ENCODE data around the gene LPCAT2. TPM values are rescaled to one million over a fixed set of nuclear protein-coding genes. Genes with fewer than 3 reads are reported as not detected.

Gene LPCAT2
- total and polyA plus RNA-seq, 8 donors, result 16.0 to 30.9 (median 22.9) TPM

DNA sequence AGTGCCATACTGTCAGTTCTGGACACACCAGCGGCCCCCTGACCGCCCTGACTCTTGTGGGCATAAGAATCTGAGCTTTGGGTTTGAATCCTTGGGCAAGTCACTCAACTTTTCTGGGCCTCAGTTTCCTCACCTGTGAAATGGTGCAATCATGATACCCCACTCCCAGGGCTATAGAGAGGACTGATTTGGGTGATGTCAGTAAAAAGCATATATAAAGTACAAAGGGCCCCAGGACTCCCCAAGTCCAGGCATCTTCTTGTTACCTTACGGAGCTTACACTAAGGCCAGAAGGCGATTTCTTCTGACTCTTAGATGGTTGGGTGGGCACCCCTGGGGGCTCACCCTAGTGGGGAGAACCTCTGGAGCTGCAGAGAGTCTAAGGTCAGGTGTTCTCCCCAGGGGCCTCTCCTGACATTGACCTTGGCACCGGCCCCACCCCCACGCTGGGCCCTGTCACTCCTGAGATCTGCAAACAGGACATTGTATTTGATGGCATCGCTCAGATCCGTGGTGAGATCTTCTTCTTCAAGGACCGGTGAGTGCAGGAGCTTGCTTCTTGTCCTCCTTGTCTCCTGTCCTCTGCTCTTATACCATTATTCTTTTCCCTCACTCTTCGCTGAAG lies 16.0 kb upstream of the LPCAT2 start:
- DNase-seq (no peak), ATAC-seq (no peak)
- H3K27ac ChIP-seq, result no peak overlapping the region
- peaks cover 0 to 6% of the 10 kb centered on the region in 2 donors for H3K4me1 ChIP-seq
- TF ChIP-seq, protein P1, sequence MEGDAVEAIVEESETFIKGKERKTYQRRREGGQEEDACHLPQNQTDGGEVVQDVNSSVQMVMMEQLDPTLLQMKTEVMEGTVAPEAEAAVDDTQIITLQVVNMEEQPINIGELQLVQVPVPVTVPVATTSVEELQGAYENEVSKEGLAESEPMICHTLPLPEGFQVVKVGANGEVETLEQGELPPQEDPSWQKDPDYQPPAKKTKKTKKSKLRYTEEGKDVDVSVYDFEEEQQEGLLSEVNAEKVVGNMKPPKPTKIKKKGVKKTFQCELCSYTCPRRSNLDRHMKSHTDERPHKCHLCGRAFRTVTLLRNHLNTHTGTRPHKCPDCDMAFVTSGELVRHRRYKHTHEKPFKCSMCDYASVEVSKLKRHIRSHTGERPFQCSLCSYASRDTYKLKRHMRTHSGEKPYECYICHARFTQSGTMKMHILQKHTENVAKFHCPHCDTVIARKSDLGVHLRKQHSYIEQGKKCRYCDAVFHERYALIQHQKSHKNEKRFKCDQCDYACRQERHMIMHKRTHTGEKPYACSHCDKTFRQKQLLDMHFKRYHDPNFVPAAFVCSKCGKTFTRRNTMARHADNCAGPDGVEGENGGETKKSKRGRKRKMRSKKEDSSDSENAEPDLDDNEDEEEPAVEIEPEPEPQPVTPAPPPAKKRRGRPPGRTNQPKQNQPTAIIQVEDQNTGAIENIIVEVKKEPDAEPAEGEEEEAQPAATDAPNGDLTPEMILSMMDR (IDR thresholded peaks at IDR 0.05), result no peak
- no peak overlapping the region for H3K4me3 ChIP-seq
- H3K27me3 ChIP-seq, result no peaks in the 10 kb centered on the region
- no peaks in the 10 kb centered on the region for H3K36me3 ChIP-seq
- no peaks in the 10 kb centered on the region for H3K9me3 ChIP-seq
- intact Hi-C loops (cut with DNase I), result no loop called here

DNA sequence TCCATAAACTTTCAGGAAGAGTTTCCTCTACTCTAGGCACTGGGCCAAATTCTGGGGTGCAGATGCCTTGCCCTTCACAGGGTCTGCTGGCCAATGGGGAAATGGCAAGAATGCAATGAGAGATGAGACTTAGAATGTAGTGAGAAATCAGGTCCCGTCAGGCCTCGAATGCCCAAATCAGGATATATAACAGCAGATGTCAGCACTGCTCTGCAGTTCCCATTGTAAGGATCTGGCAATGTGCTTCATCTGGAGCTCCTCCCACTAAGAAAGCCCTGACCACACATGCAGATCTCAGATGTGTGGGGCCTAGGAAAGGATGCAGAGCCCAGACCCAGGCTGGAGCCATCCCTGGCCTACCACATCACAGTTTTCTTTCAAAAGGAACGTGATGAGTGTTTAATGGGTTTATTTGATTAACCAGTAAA lies 13.9 kb upstream of the LPCAT2 start:
- Histone ChIP-seq H3K9me3 (no peaks in the 10 kb centered on the region), H3K27ac (no peak overlapping the region), H3K4me3 (no peak overlapping the region), H3K36me3 (no peaks in the 10 kb centered on the region), H3K4me1 (peaks cover 0 to 6% of the 10 kb centered on the region in 2 donors), H3K27me3 (no peaks in the 10 kb centered on the region)
- DNase-seq, result peak in 2 of 4 donors; percentile 85 to 92
- intact Hi-C loops (cut with DNase I), result no loop called here
- ATAC-seq, result peak; percentile 78
- TF ChIP-seq, protein P1 (IDR thresholded peaks at IDR 0.05), result no peak

DNA sequence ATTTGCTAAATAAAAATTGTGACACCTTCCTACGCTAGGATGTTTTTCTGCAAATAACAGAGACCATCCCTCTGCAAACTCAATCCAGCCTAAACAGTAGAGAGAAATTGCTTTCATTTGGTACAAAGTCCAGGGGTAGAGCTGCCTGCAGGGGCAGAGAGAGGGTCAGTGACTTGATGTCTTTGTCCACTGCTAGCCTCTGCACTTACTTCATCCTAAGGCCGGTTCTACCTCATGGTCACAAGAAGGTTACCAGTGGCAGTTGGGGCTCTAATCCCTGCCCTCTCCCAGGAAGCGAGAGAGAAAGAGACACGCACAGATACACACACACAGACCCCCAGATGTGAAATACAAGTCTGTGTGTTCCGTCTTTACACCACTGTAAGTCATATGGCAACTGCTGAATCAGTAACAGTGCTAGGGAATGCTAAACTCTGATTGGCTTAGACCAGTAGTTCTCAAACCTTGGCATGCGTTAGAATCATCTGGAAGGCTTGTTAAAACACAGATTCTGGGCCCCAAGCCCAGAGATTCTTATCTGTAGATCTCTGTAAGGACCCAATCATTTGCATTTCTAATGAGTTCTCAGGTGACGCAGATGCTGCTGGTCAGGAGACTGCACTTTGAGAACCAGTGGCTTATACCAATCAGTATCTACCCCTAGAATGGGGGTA lies 13.1 kb upstream of the LPCAT2 start:
- TF ChIP-seq, protein P1 (IDR thresholded peaks at IDR 0.05), result no peak
- Histone ChIP-seq H3K9me3 (no peaks in the 10 kb centered on the region), H3K27me3 (no peaks in the 10 kb centered on the region), H3K4me1 (peaks cover 4 to 6% of the 10 kb centered on the region in 2 donors), H3K4me3 (no peak overlapping the region), H3K36me3 (no peaks in the 10 kb centered on the region), H3K27ac (peak overlapping the region in 1 of 2 donors; percentile 48)
- DNase-seq (peak in 1 of 4 donors; percentile 53), ATAC-seq (peak; percentile 81)
- intact Hi-C loops (cut with DNase I), result no loop called here

DNA sequence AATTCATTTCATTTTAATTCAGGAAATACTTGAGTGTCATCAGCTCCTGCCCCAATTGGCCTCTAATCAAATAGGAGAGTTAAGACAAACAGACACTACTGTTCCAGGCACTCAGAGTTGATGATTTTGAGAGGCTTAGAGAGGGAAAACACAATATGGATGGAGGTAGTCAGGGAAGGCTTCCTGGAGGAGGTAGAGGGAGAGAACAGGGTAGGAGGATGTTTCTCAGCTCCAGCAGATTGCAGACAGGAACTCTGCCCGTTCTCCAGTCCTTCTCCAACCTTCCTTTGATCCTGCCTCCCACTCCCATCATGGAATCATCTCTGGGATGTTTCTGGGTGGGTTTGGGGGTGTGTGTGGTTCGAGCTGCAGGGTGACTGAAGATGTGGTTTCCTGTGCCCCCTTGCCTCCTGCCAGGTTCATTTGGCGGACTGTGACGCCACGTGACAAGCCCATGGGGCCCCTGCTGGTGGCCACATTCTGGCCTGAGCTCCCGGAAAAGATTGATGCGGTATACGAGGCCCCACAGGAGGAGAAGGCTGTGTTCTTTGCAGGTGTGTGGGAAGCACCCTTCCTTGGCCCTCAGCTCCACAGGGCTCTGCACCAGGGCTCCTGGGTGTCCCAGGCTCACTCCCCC lies 12.2 kb upstream of the LPCAT2 start:
- TF ChIP-seq, protein P1 (IDR thresholded peaks at IDR 0.05), result no peak
- no peak overlapping the region for H3K4me3 ChIP-seq
- H3K27me3 ChIP-seq, result no peaks in the 10 kb centered on the region
- H3K9me3 ChIP-seq, result no peaks in the 10 kb centered on the region
- no peaks in the 10 kb centered on the region for H3K36me3 ChIP-seq
- DNase-seq (no peak), ATAC-seq (peak; percentile 4)
- H3K4me1 ChIP-seq, result peaks cover 9% of the 10 kb centered on the region in 2 donors
- H3K27ac ChIP-seq, result peak overlapping the region in 1 of 2 donors; percentile 48
- intact Hi-C loops (cut with DNase I), result no loop called here

DNA sequence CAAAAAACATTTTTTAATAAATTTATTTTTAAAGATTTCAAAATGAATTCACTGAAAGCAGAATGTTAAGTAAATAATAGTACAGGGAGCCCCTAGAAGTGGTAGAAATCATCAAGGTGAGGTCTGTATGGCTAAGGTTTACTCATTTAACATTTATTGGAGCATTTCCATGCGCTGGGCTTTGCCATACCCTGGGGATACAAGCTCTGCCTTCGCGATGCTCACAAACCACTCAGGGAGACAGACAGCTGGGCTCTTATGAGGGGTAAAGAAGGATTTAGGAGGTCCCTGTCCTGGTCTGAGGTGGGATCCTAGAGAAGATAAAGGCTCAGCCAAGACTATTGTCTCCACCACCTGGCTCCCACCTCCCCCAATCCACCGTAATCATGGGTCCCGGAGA lies 11.3 kb upstream of the LPCAT2 start:
- H3K27ac ChIP-seq, result no peak overlapping the region
- no peaks in the 10 kb centered on the region for H3K9me3 ChIP-seq
- no peaks in the 10 kb centered on the region for H3K36me3 ChIP-seq
- ATAC-seq (no peak), DNase-seq (no peak)
- H3K4me3 ChIP-seq, result no peak overlapping the region
- TF ChIP-seq, protein P1 (IDR thresholded peaks at IDR 0.05), result no peak
- H3K27me3 ChIP-seq, result no peaks in the 10 kb centered on the region
- H3K4me1 ChIP-seq, result peaks cover 14 to 18% of the 10 kb centered on the region in 2 donors
- intact Hi-C loops (cut with DNase I), result no loop called here

Measured in left lung (tissue), 10 donors.